Body of pancreas (tissue), 4 donors: ENCODE data around the gene EFCAB5. TPM values are rescaled to one million over a fixed set of nuclear protein-coding genes. Genes with fewer than 3 reads are reported as not detected.
"Not testable (repeated sequence)": the region's sequence is repeated elsewhere in the genome, so short reads cannot be mapped to it uniquely, and the experiment has no call there.

ENCODE experiments used
- ATAC-seq: fragments of 150-250 bp; one replicate; pipeline ENCODE4 v1.9.1; 2016
- DNase-seq, 4 donors: peaks; one replicate each; pipeline ENCODE4 v3.0.0-alpha.2; 2019
- H3K27ac ChIP-seq, 4 donors: fragments of 200-600 bp; sonication (generic); 1 replicate in 3 of 4; 2 replicates in 1 of 4; pipeline versions ENCODE4 v1.5.1 to v1.6.1; 2016 to 2019; ENCODE audit warnings: mild to moderate bottlenecking in 1 of 4, mixed read lengths in 1 of 4, moderate library complexity in 1 of 4
- H3K27me3 ChIP-seq, 2 donors: fragments of 200-600 bp; sonication (generic); one replicate each; pipeline ENCODE4 v1.6.0; 2016; ENCODE audit warnings: mild to moderate bottlenecking in 1 of 2
- H3K36me3 ChIP-seq, 2 donors: fragments of 200-600 bp; sonication (generic); replicated peaks in 1 of 2; 2 replicates each; pipeline ENCODE4 v1.5.1; 2016; ENCODE audit warnings: low read depth in 2 of 2; ENCODE audit not compliant: insufficient read depth in 1 of 2
- H3K4me1 ChIP-seq: fragments of 200-600 bp; sonication (generic); one replicate; pipeline ENCODE4 v1.6.0; 2016
- H3K4me3 ChIP-seq, 2 donors: fragments of 200-600 bp; sonication (generic); 1 replicate in 1 of 2; 2 replicates in 1 of 2; pipeline ENCODE4 v1.5.1; 2016 to 2019
- H3K9me3 ChIP-seq, 3 donors: fragments of 200-600 bp; sonication (generic); 1 replicate in 2 of 3; 2 replicates in 1 of 3; pipeline ENCODE4 v1.5.1; 2016
- CTCF ChIP-seq, 7 experiments: fragments of 450-650 bp in 4 of 7; fragments of 200-600 bp in 3 of 7; sonication (generic) in 3 of 7; IDR thresholded peaks; one replicate each; pipeline ENCODE4 v1.5.1; 2016 to 2019; ENCODE audit warnings: antibody characterized with exemption in 7 of 7
- POLR2A ChIP-seq, 3 donors: fragments of 450-650 bp; IDR thresholded peaks; one replicate each; pipeline ENCODE4 v1.6.1; 2016; ENCODE audit warnings: antibody characterized with exemption in 3 of 3, mild to moderate bottlenecking in 2 of 3
- WGBS, 2 donors: methylation state at CpG; one replicate each; pipeline ENCODE4 v1.1.5; 2017; 5-methylcytosine and 5-hydroxymethylcytosine counted together
- intact Hi-C: fragments of 100-400 bp; cut with DNase I; formaldehyde crosslinking; loops from one replicate; pipeline ENCODE4 v1.15.1; 2023
- total RNA-seq, 2 donors: library from RNA; depleted of rRNA; stranded (reverse); fragments of >200 nt; gene quantifications; one replicate each; pipeline ENCODE4 v1.1.0, GENCODE V29; 2016

EFCAB5 gene
- total RNA-seq, 2 donors from 2014 or later = under 0.01 TPM; not detected in 1

GRCh38 chr17:30132615-30133014 is 191.2 kb downstream of the EFCAB5 start:
- Histone ChIP-seq H3K4me3 (no peak overlapping the region), H3K36me3 (peaks cover 0 to 3% of the 10 kb centered on the region in 2 donors), H3K9me3 (no peaks in the 10 kb centered on the region), H3K27ac (no peak overlapping the region), H3K27me3 (no peaks in the 10 kb centered on the region), H3K4me1 (no peaks in the 10 kb centered on the region)
- TF ChIP-seq POLR2A (IDR thresholded peaks at IDR 0.05) (no peak), CTCF (IDR thresholded peaks at IDR 0.05) (no peak)
- 98% methylated on average over 3 of the region's 3 CpGs for WGBS, 2 donors
- intact Hi-C loops = no loop called here
- DNase-seq (no peak), ATAC-seq (no peak)

GRCh38 chr17:30133197-30133596 is 191.8 kb downstream of the EFCAB5 start:
- ATAC-seq (no peak), DNase-seq (no peak)
- WGBS, 2 donors = 98% methylated on average over 3 of the region's 3 CpGs
- peaks cover 0 to 3% of the 10 kb centered on the region in 2 donors for H3K36me3 ChIP-seq
- H3K27ac ChIP-seq = no peak overlapping the region
- no peaks in the 10 kb centered on the region for H3K4me1 ChIP-seq
- TF ChIP-seq POLR2A (IDR thresholded peaks at IDR 0.05) = no peak
- TF ChIP-seq CTCF (IDR thresholded peaks at IDR 0.05) = no peak
- no peak overlapping the region for H3K4me3 ChIP-seq
- no peaks in the 10 kb centered on the region for H3K27me3 ChIP-seq
- H3K9me3 ChIP-seq = no peaks in the 10 kb centered on the region
- intact Hi-C loops = no loop called here

GRCh38 chr17:30134551-30134950 is 193.1 kb downstream of the EFCAB5 start:
- H3K27me3 ChIP-seq = no peaks in the 10 kb centered on the region
- peaks cover 0 to 1% of the 10 kb centered on the region in 2 donors for H3K36me3 ChIP-seq
- no peaks in the 10 kb centered on the region for H3K4me1 ChIP-seq
- no peak for DNase-seq
- no peaks in the 10 kb centered on the region for H3K9me3 ChIP-seq
- ATAC-seq = no peak
- no peak overlapping the region for H3K27ac ChIP-seq
- intact Hi-C loops = no loop called here
- H3K4me3 ChIP-seq = no peak overlapping the region
- TF ChIP-seq POLR2A (IDR thresholded peaks at IDR 0.05) = no peak
- no peak for TF ChIP-seq CTCF (IDR thresholded peaks at IDR 0.05)

GRCh38 chr17:30137158-30137557 is 195.7 kb downstream of the EFCAB5 start:
- no peaks in the 10 kb centered on the region for H3K9me3 ChIP-seq
- WGBS, 2 donors = 84 to 89% methylated on average over 3 of the region's 3 CpGs
- ATAC-seq = no peak
- no peak for DNase-seq
- TF ChIP-seq POLR2A (IDR thresholded peaks at IDR 0.05) = no peak
- TF ChIP-seq CTCF (IDR thresholded peaks at IDR 0.05) = no peak
- no peaks in the 10 kb centered on the region for H3K4me1 ChIP-seq
- H3K27me3 ChIP-seq = no peaks in the 10 kb centered on the region
- intact Hi-C loops = no loop called here
- H3K27ac ChIP-seq = no peak overlapping the region
- no peaks in the 10 kb centered on the region for H3K36me3 ChIP-seq
- no peak overlapping the region for H3K4me3 ChIP-seq

GRCh38 chr17:30147860-30148259 is 206.4 kb downstream of the EFCAB5 start:
- H3K36me3 ChIP-seq, H3K27ac ChIP-seq, DNase-seq, H3K4me1 ChIP-seq, H3K9me3 ChIP-seq, H3K4me3 ChIP-seq, intact Hi-C loops, H3K27me3 ChIP-seq, ATAC-seq: not testable (repeated sequence)
- WGBS, 2 donors = 93 to 94% methylated on average over 6 of the region's 6 CpGs
